K562 (cell line): ENCODE measurements around the gene KRT82. TPM values are rescaled to one million over a fixed set of nuclear protein-coding genes. Genes with fewer than 3 reads are reported as not detected.

Source experiments
- ATAC-seq: fragments of 200-7000 bp; cut with Tn5 transposase; 3 replicates; pipeline ENCODE4 v1.9.1; 2020; ENCODE audit warnings: moderate library complexity
- BruUV-seq: library from RNA; stranded (reverse); fragments of 400-500 nt; replicated peaks from 2 replicates; lab custom pipeline; 2021; lab: Mats Ljungman, UMichigan
- CTCF ChIA-PET: fragments of 300-600 bp; formaldehyde crosslinking; extraction: SDS; loops from one replicate; lab custom pipeline; 2021; ENCODE audit warnings: low intra/inter-chr PET ratio; lab: Yijun Ruan, JAX
- POLR2A ChIA-PET: fragments of 300-600, 350-650 bp; sonication (Branson Sonifier 250); formaldehyde crosslinking; extraction: SDS; loops from one replicate; lab custom pipeline; 2021; ENCODE audit warnings: antibody characterized with exemption, inconsistent platforms; lab: Yijun Ruan, JAX
- DNase-seq, 4 experiments: peaks; one replicate each; pipeline versions ENCODE4 v3.0.0 to v3.0.0-alpha.2; 2011 to 2018; ENCODE audit warnings: low spot score in 3 of 4, mixed read lengths in 3 of 4; ENCODE audit errors: extremely low read depth in 1 of 4
- FAIRE-seq: peaks from 2 replicates; lab custom pipeline; 2011; peaks lifted over from hg19 to GRCh38; lab: Jason Lieb, UNC
- H2AFZ ChIP-seq: 2 replicates; pipeline ENCODE4 v1.6.0; 2011; ENCODE audit warnings: low read depth, low read length, control low read depth, inconsistent platforms
- H3K27ac ChIP-seq: fragments of 200-600 bp; 3 replicates; pipeline ENCODE4 v1.8.0; 2011; ENCODE audit warnings: low read depth, mild to moderate bottlenecking, control low read depth, inconsistent platforms, low read length, moderate library complexity, mixed read lengths; ENCODE audit errors: extremely low read depth
- H3K27me3 ChIP-seq, 2 experiments: fragments of 300-600 bp in 1 of 2; 2 replicates in 1 of 2; 3 replicates in 1 of 2; pipeline versions ENCODE4 v1.6.0 to v1.8.0; 2011; ENCODE audit warnings: inconsistent platforms in 2 of 2, low read length in 2 of 2, mild to moderate bottlenecking in 1 of 2, mixed read lengths in 1 of 2, moderate library complexity in 1 of 2; ENCODE audit not compliant: control insufficient read depth in 2 of 2, insufficient read depth in 2 of 2
- H3K36me3 ChIP-seq: fragments of 300-600 bp; 3 replicates; pipeline ENCODE4 v1.8.0; 2011; ENCODE audit warnings: mild to moderate bottlenecking, low read length, inconsistent platforms; ENCODE audit not compliant: control insufficient read depth, insufficient read depth
- H3K4me1 ChIP-seq, 2 experiments: fragments of 200-600 bp in 1 of 2; replicated peaks in 1 of 2; 2 replicates in 1 of 2; 3 replicates in 1 of 2; pipeline versions ENCODE4 v1.5.1 to v1.8.0; 2011; ENCODE audit warnings: inconsistent platforms in 2 of 2, low read length in 2 of 2, mild to moderate bottlenecking in 1 of 2, mixed read lengths in 1 of 2, moderate library complexity in 1 of 2; ENCODE audit not compliant: control insufficient read depth in 2 of 2, insufficient read depth in 2 of 2
- H3K4me2 ChIP-seq: 2 replicates; pipeline ENCODE4 v1.6.1; 2011; ENCODE audit warnings: low read length, control low read depth, inconsistent platforms, mixed read lengths; ENCODE audit not compliant: insufficient read depth
- H3K4me3 ChIP-seq: fragments of 200-600 bp; sonication (generic), shearing (Covaris generic); 2 replicates; pipeline ENCODE4 v1.5.1; 2016; ENCODE audit warnings: control low read depth, inconsistent platforms
- H3K79me2 ChIP-seq: fragments of 200-600 bp; 3 replicates; pipeline ENCODE4 v1.8.0; 2011; ENCODE audit warnings: low read length, inconsistent platforms; ENCODE audit not compliant: control insufficient read depth, insufficient read depth
- H3K9ac ChIP-seq, 2 experiments: 2 replicates each; pipeline versions ENCODE4 v1.6.0 to v1.6.1; 2011; ENCODE audit warnings: low read depth in 2 of 2, low read length in 2 of 2, control low read depth in 1 of 2, inconsistent platforms in 1 of 2, mild to moderate bottlenecking in 1 of 2, mixed read lengths in 1 of 2; ENCODE audit not compliant: insufficient read depth in 1 of 2
- H3K9me1 ChIP-seq: one replicate; pipeline ENCODE4 v1.6.0; 2011; ENCODE audit warnings: inconsistent platforms, mild to moderate bottlenecking, low read length, moderate library complexity; ENCODE audit not compliant: control insufficient read depth, insufficient read depth
- H3K9me3 ChIP-seq: replicated peaks from 2 replicates; pipeline ENCODE4 v1.5.1; 2011; ENCODE audit warnings: low read depth, low read length, inconsistent platforms; ENCODE audit not compliant: control insufficient read depth, insufficient read depth
- H4K20me1 ChIP-seq: replicated peaks from 2 replicates; pipeline ENCODE4 v1.6.1; 2011; ENCODE audit warnings: low read length, inconsistent platforms, mixed read lengths; ENCODE audit not compliant: control insufficient read depth, insufficient read depth
- BRF1 ChIP-seq: IDR thresholded peaks from 3 replicates; pipeline ENCODE4 v1.6.1; 2011; ENCODE audit warnings: borderline replicate concordance, mild to moderate bottlenecking; ENCODE audit not compliant: insufficient read length; ENCODE audit errors: extremely low read depth
- CBX2 ChIP-seq: fragments of 200-600 bp; sonication (generic); IDR thresholded peaks from one replicate; pipeline ENCODE4 v1.6.1; 2012; ENCODE audit warnings: mild to moderate bottlenecking, low read length, inconsistent platforms; ENCODE audit not compliant: insufficient read depth, poor library complexity, severe bottlenecking
- FUS ChIP-seq: fragments of 200-400 bp; formaldehyde crosslinking; optimal IDR thresholded peaks from 2 replicates; pipeline ENCODE3; 2017; ENCODE audit warnings: low read depth, low read length
- GTF2F1 ChIP-seq: IDR thresholded peaks from 2 replicates; pipeline ENCODE4 v1.6.1; 2011; ENCODE audit warnings: low read depth, low read length, improper control_type of control experiment
- HDAC3 ChIP-seq: fragments of 450-650 bp; IDR thresholded peaks from 2 replicates; pipeline ENCODE4 v1.6.1; 2018; ENCODE audit warnings: borderline replicate concordance, mild to moderate bottlenecking, moderate library complexity; ENCODE audit not compliant: partially characterized antibody
- HIVEP1 ChIP-seq: fragments of 250-450 bp; sonication (Bioruptor Pico); IDR thresholded peaks from 2 replicates; pipeline ENCODE4 v1.4.0; 2020; ENCODE audit warnings: mild to moderate bottlenecking
- L3MBTL2 ChIP-seq: fragments of 450-650 bp; IDR thresholded peaks from 2 replicates; pipeline ENCODE4 v1.6.1; 2016; ENCODE audit warnings: mild to moderate bottlenecking, moderate library complexity
- MCM7 ChIP-seq, 2 experiments: fragments of 450-650 bp; IDR thresholded peaks; 2 replicates each; pipeline ENCODE4 v1.6.1; 2016 to 2018
- NCOA6 ChIP-seq: fragments of 450-650 bp; IDR thresholded peaks from 2 replicates; pipeline ENCODE4 v1.6.1; 2017; ENCODE audit warnings: mild to moderate bottlenecking
- NCOR1 ChIP-seq: fragments of 450-650 bp; IDR thresholded peaks from 2 replicates; pipeline ENCODE4 v1.6.1; 2016; ENCODE audit warnings: mild to moderate bottlenecking, moderate library complexity
- NR4A1 ChIP-seq, 2 experiments: fragments of 250-450 bp in 1 of 2; fragments of 450-650 bp in 1 of 2; sonication (Bioruptor Pico) in 1 of 2; IDR thresholded peaks; 2 replicates each; pipeline versions ENCODE4 v1.4.0 to v1.6.1; 2016 to 2020; ENCODE audit warnings: mild to moderate bottlenecking in 2 of 2, missing compliant biosample characterization in 1 of 2, missing genetic modification characterization in 1 of 2, moderate library complexity in 1 of 2
- RBM22 ChIP-seq: fragments of 200-400 bp; formaldehyde crosslinking; IDR thresholded peaks from 2 replicates; pipeline ENCODE4 v1.6.1; 2018; ENCODE audit warnings: low read length, low read depth; ENCODE audit not compliant: poor library complexity, severe bottlenecking
- SAP30 ChIP-seq: fragments of 200-600 bp; sonication (generic); IDR thresholded peaks from 2 replicates; pipeline ENCODE4 v1.6.1; 2012; ENCODE audit warnings: borderline replicate concordance, low read depth, mild to moderate bottlenecking, moderate library complexity, low read length, control low read depth, inconsistent platforms; ENCODE audit not compliant: insufficient read depth, poor library complexity, severe bottlenecking
- SMAD4 ChIP-seq: fragments of 250-450 bp; sonication (Bioruptor Pico); conservative IDR thresholded peaks from 2 replicates; pipeline ENCODE4 v1.8.0; 2021; ENCODE audit warnings: inconsistent platforms, mild to moderate bottlenecking, moderate library complexity
- SNRNP70 ChIP-seq: fragments of 200-400 bp; formaldehyde crosslinking; optimal IDR thresholded peaks from 2 replicates; pipeline ENCODE3; 2017; ENCODE audit warnings: low read depth, low read length
- SPI1 ChIP-seq: IDR thresholded peaks from 2 replicates; pipeline ENCODE4 v1.6.1; 2011; ENCODE audit warnings: low read depth, low read length, control low read depth, borderline replicate concordance
- TCF7 ChIP-seq: sonication (generic); IDR thresholded peaks from 2 replicates; pipeline ENCODE4 v1.6.1; 2016; ENCODE audit warnings: antibody characterized with exemption, borderline replicate concordance
- ZNF696 ChIP-seq: fragments of 250-450 bp; sonication (Bioruptor Pico); conservative IDR thresholded peaks from 2 replicates; pipeline ENCODE4 v1.4.0; 2020; ENCODE audit warnings: mild to moderate bottlenecking, moderate library complexity
- ZNF717 ChIP-seq: fragments of 250-450 bp; sonication (Bioruptor Pico); IDR thresholded peaks from 2 replicates; pipeline ENCODE4 v1.5.0; 2021
- WGBS: fragments of 100-300 bp; shearing (Covaris generic); methylation state at CpG from one replicate; pipeline ENCODE4 v1.1.6; 2016; ENCODE audit warnings: low coverage, mixed read lengths; ENCODE audit not compliant: insufficient coverage; ENCODE audit errors: missing lambda C conversion rate; 5-methylcytosine and 5-hydroxymethylcytosine counted together
- in situ Hi-C: fragments of 300-500 bp; cut with MboI; formaldehyde crosslinking; loops from 4 replicates; pipeline ENCODE4 v1.15.0; 2018; ENCODE audit warnings: inconsistent platforms, mixed read lengths
- intact Hi-C: fragments of 100-400 bp; cut with micrococcal nuclease; formaldehyde crosslinking; loops from 2 replicates; pipeline ENCODE4 v1.14.2; 2022
- polyA plus RNA-seq, 8 experiments: library from polyadenylated mRNA; depleted of rRNA in 4 of 8; stranded (reverse) in 5 of 8; unstranded in 3 of 8; fragments of >200 nt; fragmentation: Nextera tagmentation in 2 of 8; fragmentation: Illumina TruSeq in 1 of 8; extraction: Ambion mirVana in 2 of 8; extraction: Trizol in 1 of 8; gene quantifications; 2 replicates each; pipeline versions ENCODE4 v1.2.1 to v1.2.3, GENCODE V29; 2011 to 2014; ENCODE audit warnings: inconsistent platforms in 1 of 8, missing spikeins in 1 of 8
- total RNA-seq, 7 experiments: library from RNA; depleted of rRNA in 6 of 7; stranded (reverse); fragments of >200 nt in 6 of 7; fragmentation: Illumina TruSeq in 2 of 7; extraction: Trizol in 2 of 7; gene quantifications; 2 replicates each; pipeline versions ENCODE4 v1.2.1 to v1.2.3, GENCODE V29; 2011 to 2021; ENCODE audit warnings: low replicate concordance in 1 of 7
- TF ChIP-seq, protein P1 (sequence below), 2 experiments: IDR thresholded peaks in 1 of 2; conservative IDR thresholded peaks in 1 of 2; 2 replicates each; pipeline ENCODE4 v1.6.1; 2016; ENCODE audit warnings: low read depth in 2 of 2, mild to moderate bottlenecking in 1 of 2, missing compliant biosample characterization in 1 of 2, missing genetic modification characterization in 1 of 2, moderate library complexity in 1 of 2

Gene KRT82
- total and polyA plus RNA-seq, 9 of the 15 experiments (the other 6 are each of a cell fraction or from before 2014, with no cell fraction given): not detected

- TF ChIP-seq L3MBTL2: no peak
Observed at GRCh38 chr12:52442600-52443061, 36.5 kb upstream of the KRT82 start (continued).

DNA sequence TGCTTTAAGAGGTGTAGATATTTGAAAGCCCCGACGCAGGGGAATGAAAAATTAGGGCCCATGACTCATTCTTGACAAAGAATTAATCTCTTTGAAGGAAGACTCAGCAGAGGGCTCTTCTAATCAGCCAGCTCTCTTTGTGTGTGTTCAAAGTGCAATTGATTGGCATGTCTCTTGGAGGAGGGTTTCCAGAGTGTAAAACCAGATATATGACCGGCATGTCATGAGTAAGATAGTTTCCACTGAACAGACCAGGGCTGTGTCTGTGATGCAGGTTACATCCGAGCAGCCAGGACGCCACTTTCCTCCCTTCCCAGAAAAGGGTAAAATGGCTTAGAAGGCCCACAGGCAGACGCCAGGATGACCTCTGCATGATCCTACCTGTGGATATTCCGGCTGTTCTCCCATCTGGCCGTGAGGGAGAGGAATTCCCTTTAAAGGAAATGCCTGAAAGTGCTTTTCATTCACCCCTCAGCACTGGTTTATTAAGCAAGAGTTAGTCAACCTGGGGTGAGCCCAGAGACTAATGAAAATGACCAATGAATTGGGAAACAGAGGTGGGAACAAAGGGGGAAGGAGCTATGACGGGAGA lies 35.3 kb upstream of the KRT82 start:
- ChIA-PET POLR2A (interaction anchor here (0.6 kb wide), 1 partner anchor 433 kb away, joined by 3 read pairs; no protein-coding TSS in a partner anchor), CTCF (no interaction called here)
- no peak for DNase-seq
- intact Hi-C loops (no loop called here), in situ Hi-C loops (no loop called here)
- Histone ChIP-seq H4K20me1 (no peaks in the 10 kb centered on the region), H3K36me3 (no peaks in the 10 kb centered on the region), H3K4me1 (no peaks in the 10 kb centered on the region), H3K4me2 (no peak overlapping the region), H3K9ac (no peak overlapping the region), H3K27me3 (peaks cover 0 to 27% of the 10 kb centered on the region in 2 experiments), H2AFZ (no peak overlapping the region), H3K9me3 (no peaks in the 10 kb centered on the region), H3K27ac (no peak overlapping the region), H3K4me3 (no peak overlapping the region), H3K9me1 (no peaks in the 10 kb centered on the region), H3K79me2 (no peaks in the 10 kb centered on the region)
- no peak for TF ChIP-seq BRF1
- no peak for TF ChIP-seq MCM7 (IDR thresholded peaks at IDR 0.05)
- TF ChIP-seq SPI1: no peak
- TF ChIP-seq HIVEP1: no peak
- no peak for TF ChIP-seq TCF7
- no peak for TF ChIP-seq NCOA6
- no peak for TF ChIP-seq SNRNP70
- no peak for TF ChIP-seq NR4A1 (CRISPR knock-in tag; IDR thresholded peaks at IDR 0.05)
- no peak for TF ChIP-seq NR4A1 (tag; IDR thresholded peaks at IDR 0.05)
- no peak for TF ChIP-seq ZNF696 (CRISPR knock-in tag)
- TF ChIP-seq CBX2: no peak
- no peak for TF ChIP-seq GTF2F1
- TF ChIP-seq RBM22: no peak
- TF ChIP-seq FUS: no peak
- TF ChIP-seq, protein P1, sequence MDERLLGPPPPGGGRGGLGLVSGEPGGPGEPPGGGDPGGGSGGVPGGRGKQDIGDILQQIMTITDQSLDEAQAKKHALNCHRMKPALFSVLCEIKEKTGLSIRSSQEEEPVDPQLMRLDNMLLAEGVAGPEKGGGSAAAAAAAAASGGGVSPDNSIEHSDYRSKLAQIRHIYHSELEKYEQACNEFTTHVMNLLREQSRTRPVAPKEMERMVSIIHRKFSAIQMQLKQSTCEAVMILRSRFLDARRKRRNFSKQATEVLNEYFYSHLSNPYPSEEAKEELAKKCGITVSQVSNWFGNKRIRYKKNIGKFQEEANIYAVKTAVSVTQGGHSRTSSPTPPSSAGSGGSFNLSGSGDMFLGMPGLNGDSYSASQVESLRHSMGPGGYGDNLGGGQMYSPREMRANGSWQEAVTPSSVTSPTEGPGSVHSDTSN (CRISPR knock-in tag; IDR thresholded peaks at IDR 0.05; ENCODE audit: low read depth): no peak
- TF ChIP-seq, protein P1 (tag; conservative IDR thresholded peaks at IDR 0.05; ENCODE audit: low read depth): no peak
- TF ChIP-seq NCOR1: no peak
- TF ChIP-seq SAP30: no peak
- no peak for TF ChIP-seq SMAD4 (CRISPR knock-in tag)
- TF ChIP-seq HDAC3: no peak
- no peak for TF ChIP-seq ZNF717
- FAIRE-seq: no peak
- WGBS: 0% methylated on average over 9 of the region's 9 CpGs
- BruUV-seq: no TSS peak
- ATAC-seq: no peak
